ENCODE data around the gene CCDC122.

CCDC122 gene

GRCh38 chr13:43799191-43799590 lies 80.3 kb downstream of the CCDC122 start:
- no peak for DNase-seq

GRCh38 chr13:43797869-43798268 lies 81.7 kb downstream of the CCDC122 start:
- DNase-seq = no peak

DNA sequence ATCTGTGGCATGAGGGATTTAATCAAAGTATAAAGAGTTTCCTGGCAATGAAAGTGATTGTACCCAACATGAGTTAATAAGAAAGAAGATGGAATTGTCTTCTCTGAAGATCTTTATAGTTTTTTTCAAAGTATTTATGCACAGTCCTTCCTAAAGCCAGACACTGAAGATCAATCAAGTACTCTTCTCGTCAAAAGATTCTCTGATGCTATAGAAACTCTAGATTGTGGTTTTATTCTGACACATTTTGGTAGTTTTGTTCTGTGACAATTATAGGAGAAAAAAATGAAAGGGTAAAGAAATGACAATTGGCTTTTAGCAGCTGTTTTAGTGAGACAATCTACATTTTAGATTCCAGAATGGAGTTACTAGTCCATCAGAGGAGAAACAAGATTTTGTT lies 82.4 kb downstream of the CCDC122 start:
- DNase-seq = no peak

GRCh38 chr13:43794416-43794815 lies 85.1 kb downstream of the CCDC122 start:
- no peak for DNase-seq

DNA sequence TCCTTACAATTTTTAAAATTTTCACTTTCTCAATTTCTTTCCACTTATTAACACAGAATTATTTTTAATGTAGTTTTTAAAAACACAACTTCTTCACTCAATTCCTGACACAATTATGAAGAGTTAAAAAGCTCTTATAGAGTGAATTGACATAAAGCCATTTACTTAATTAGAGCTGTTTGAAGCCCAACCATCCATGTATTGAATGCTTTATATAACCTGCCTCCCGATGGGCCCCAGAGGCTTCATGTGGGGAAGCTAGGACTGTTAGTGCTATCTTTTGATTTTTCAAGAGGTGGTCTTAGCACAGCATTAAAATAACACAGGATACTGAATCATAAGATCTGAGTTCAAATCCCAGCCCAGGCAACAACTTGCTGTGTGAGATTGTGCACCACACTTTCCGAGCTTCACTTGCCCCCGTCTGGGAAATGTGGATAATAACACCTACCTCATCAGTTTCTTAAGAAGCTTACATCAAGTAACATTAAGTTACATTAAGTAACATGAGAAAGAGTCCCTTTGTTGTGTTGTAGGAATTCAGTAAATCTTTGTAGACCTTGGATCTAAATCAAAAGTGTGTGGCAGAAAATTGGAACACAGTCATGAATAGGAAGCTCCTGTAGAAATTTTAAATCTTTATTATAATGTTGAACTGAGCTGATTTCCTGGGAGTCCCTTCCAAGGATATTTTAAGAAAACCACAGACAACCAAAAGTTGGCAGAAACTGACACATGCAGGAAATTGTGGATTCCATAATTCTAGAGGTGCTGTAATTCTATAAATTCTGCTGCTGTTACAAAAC lies 87.3 kb downstream of the CCDC122 start:
- peak; percentile 13 for DNase-seq

DNA sequence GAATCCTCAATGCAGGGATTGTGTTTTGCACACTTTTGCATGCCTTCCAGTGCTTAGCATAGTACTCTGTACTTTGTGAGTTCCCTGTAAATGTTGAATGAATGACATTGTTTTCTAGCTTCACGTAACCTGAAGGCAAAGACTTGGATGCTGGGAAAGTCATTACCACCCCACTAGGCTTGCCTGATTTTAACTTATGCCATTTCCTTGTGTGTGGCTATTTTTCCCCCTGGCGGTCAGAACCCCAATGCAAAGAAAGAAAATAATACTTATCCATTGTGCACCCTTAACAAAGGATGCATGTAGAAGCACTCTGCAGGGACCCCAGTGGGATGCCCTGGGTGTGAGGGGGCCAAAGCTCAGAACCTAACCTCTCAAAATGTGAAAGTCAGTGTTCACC lies 91.5 kb downstream of the CCDC122 start:
- DNase-seq = no peak

DNA sequence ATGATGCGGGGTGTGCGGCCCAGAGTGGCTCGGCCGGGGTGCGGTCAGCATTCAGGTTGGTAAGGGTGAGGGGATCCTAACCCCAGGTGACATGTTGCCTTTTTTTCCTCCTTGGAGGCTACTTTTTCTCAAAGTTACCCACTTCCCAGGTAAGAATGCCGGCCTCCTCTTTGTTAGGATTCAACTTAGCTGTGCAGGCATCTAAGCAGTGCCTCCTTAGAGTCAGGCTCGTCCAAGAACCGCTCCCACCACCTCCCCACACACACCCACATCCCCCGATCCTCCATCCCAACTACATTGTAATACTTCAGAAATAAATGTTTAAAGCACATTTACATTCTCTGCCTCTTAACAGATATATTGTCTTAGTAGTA lies 92.0 kb downstream of the CCDC122 start:
- DNase-seq = no peak

DNA sequence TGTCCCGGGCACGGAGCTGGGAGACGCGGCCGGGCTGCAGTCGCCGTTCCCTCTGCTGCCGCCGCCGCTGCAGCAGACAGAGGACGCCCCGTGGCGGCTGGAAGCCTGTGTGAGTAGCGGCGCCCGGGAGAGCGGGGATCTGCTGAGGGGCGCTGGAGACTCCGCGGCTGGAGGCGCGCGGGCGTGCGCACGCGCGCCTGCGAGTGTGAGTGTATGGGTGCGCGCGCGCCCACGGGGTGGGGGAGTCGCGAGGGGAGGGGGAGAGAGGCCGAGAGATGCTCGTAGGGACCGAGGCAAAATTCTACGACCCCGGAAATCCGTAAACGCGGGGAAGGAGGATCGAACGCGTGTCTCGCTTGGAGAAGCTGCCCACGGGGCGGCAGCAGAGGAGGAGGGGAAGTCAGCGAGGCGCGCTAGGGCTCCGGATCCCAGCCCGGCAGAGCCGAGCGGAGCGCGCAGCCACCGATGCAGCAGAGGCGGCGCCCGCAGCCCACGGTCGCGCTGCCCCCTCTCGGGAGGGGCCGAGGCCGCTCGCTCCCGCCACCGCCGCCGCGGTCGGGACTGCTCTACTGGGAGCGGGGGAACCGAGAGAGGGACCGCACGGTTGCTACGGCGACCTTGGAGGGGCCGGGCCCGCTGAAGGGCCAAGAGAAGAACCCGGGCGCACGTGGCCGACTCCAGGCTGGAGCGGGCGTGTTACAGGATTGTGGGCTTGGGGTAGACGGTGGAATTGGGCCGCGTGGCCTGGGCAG lies 92.6 kb downstream of the CCDC122 start, which contains the start of gene ENOX1:
Gene ENOX1 (minus strand): TSS at position 207 of the 752 bp plus-strand sequence.
- DNase-seq = peak; percentile 46

GRCh38 chr13:43786472-43786765 lies 93.1 kb downstream of the CCDC122 start:
- DNase-seq = no peak

Measured in MV-4-11 (cell line).